Psoas muscle (tissue), 8 donors: ENCODE data around the gene ENDOG. TPM values are rescaled to one million over a fixed set of nuclear protein-coding genes. Genes with fewer than 3 reads are reported as not detected.

ENCODE experiments used
- ATAC-seq, 4 donors: fragments of 200-7000 bp; cut with Tn5 transposase; one replicate each; pipeline ENCODE4 v1.9.1; 2020; ENCODE audit warnings: moderate library complexity in 3 of 4, mild to moderate bottlenecking in 2 of 4
- DNase-seq, 2 donors: peaks; one replicate each; pipeline ENCODE4 v3.0.0-alpha.2; 2020
- H3K27ac ChIP-seq: fragments of 200-600 bp; one replicate; pipeline ENCODE4 v1.8.0; 2022
- H3K27me3 ChIP-seq, 3 donors: fragments of 200-600 bp in 1 of 3; one replicate each; pipeline versions ENCODE4 v1.6.1 to v1.8.0; 2013 to 2022; ENCODE audit warnings: low read length in 2 of 3, mild to moderate bottlenecking in 2 of 3, moderate library complexity in 1 of 3; ENCODE audit not compliant: insufficient read depth in 3 of 3
- H3K36me3 ChIP-seq, 2 donors: fragments of 200-600 bp in 1 of 2; one replicate each; pipeline versions ENCODE4 v1.6.1 to v1.8.0; 2013 to 2022; ENCODE audit warnings: low read depth in 1 of 2, mild to moderate bottlenecking in 1 of 2, moderate library complexity in 1 of 2; ENCODE audit not compliant: insufficient read depth in 1 of 2
- H3K4me1 ChIP-seq: fragments of 200-600 bp; one replicate; pipeline ENCODE4 v1.8.0; 2022
- H3K4me3 ChIP-seq: fragments of 200-600 bp; one replicate; pipeline ENCODE4 v1.8.0; 2022; ENCODE audit warnings: mild to moderate bottlenecking
- H3K9me3 ChIP-seq: fragments of 200-600 bp; one replicate; pipeline ENCODE4 v1.8.0; 2022
- WGBS, 3 donors: extraction: QIAGEN DNeasy Blood & Tissue Kit; methylation state at CpG; one replicate each; pipeline versions ENCODE4 v1.1.6 to v1.1.7; 2013; 5-methylcytosine and 5-hydroxymethylcytosine counted together
- intact Hi-C, 2 donors: fragments of 100-400 bp; cut with DNase I; formaldehyde crosslinking; loops; one replicate each; pipeline versions ENCODE4 v1.11.0 to v1.14.2; 2022
- polyA plus RNA-seq, 3 donors: library from polyadenylated mRNA; stranded (reverse); fragments of 200-250 nt; gene quantifications; one replicate each; pipeline ENCODE4 v1.2.3, GENCODE V29; 2013
- total RNA-seq, 4 donors: library from RNA; stranded (reverse); fragmentation: NEBNext Ultra II Directional in 2 of 4; extraction: Animal tissue kit (Norgen Biotek cat#: 25700) in 2 of 4; gene quantifications; one replicate each; pipeline versions ENCODE4 v1.2.1 to v1.2.4, GENCODE V29; 2021 to 2023
- TF ChIP-seq, protein P1 (sequence below): fragments of 200-600 bp; IDR thresholded peaks from one replicate; pipeline ENCODE4 v1.8.0; 2022; ENCODE audit warnings: antibody characterized with exemption
- donor health status: healthy with polysubstance abuse.
- donor health status: DM: no; HTN: no; CAD: no; lungs with moderate emphysema.
- donor health status: Bipolar disorder and iron deficiency.
- donor health status: healthy.
- donor health status: DM: yes; HTN: yes; CAD: no.
- donor health status: DM: no; HTN: no; CAD: no.
- donor health status: DM: no; HTN: no; CAD: no.
- donor health status: DM: yes; HTN: yes; CAD: no.

Gene ENDOG
- total and polyA plus RNA-seq, 7 donors = 56.0 to 116 (median 89.8) TPM

DNA sequence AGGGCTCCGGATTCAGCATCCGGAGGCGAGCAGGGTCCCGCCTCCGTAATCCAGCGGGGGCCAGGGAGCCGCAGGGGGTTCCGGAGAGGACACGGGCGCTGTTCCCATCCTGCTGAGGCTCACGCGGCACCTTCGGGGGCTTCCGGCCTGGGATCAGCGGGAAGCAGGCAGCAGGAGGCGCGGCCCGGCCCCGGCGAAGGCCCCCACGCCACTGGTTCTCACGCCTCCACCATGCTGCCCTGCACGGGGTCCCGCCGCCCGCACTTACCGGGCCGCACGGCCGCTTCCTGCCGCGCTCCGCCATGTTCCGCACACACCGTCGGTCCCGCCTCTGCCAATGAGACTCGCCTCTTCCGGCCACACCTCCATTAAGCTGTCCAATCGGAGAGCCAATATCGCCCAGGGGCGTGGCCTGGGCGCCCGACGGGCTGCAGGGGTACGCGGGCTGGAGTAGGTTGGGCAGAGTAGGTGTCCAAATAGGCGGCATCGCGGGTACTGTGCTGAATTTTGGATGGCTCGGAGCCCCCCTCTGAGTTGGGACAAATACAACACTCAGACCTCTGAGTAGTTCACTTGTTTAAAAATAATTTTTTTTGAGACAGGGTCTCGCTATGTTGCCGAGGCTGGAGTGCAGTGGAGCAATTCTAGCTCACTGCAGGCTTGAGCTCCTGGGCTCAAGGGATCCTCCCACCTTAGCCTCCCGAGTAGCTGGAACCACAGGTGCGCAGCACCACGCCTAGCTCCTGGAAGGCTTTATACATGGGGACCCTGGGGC lies 11.4 kb downstream of the ENDOG start, which contains the start of gene SPOUT1:
TSS of gene SPOUT1 (minus strand) at position 318 of the 775 bp plus-strand sequence. CDS start at position 304, 14 bp downstream.
- intact Hi-C loops = no loop called here
- DNase-seq = peak; percentile 91 to 96
- H3K27ac ChIP-seq = peak within 1 kb of the TSS; percentile 86

DNA sequence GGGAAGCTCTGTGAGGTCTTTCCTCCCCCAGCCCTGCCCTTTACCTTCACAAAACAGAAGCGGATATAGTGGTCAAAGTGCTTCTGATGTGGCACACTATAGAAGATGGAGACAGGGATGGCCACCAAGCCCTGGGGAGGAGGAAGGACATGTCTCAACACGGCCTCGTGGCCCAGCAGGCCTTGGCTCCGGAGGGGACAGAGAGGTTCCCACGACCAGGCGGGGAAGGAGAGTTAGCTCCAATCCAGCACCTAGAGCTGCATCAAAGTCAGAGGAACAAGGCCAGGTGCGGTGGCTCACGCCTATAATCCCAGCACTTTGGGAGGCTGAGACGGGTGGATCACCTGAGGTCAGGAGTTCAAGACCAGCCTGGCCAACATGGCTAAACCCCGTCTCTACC lies 15.4 kb downstream of the ENDOG start:
- Histone ChIP-seq H3K27me3 (no peaks in the 10 kb centered on the region), H3K9me3 (no peaks in the 10 kb centered on the region), H3K27ac (no peak overlapping the region), H3K4me1 (peaks cover 9% of the 10 kb centered on the region), H3K36me3 (peaks cover 0 to 25% of the 10 kb centered on the region in 2 donors), H3K4me3 (no peak overlapping the region)
- intact Hi-C loops = no loop called here
- DNase-seq (peak in 1 of 2 donors; percentile 36), ATAC-seq (no peak)
- WGBS, 3 donors = 92 to 93% (median 92%) methylated on average over 10 of the region's 10 CpGs
- TF ChIP-seq, protein P1, sequence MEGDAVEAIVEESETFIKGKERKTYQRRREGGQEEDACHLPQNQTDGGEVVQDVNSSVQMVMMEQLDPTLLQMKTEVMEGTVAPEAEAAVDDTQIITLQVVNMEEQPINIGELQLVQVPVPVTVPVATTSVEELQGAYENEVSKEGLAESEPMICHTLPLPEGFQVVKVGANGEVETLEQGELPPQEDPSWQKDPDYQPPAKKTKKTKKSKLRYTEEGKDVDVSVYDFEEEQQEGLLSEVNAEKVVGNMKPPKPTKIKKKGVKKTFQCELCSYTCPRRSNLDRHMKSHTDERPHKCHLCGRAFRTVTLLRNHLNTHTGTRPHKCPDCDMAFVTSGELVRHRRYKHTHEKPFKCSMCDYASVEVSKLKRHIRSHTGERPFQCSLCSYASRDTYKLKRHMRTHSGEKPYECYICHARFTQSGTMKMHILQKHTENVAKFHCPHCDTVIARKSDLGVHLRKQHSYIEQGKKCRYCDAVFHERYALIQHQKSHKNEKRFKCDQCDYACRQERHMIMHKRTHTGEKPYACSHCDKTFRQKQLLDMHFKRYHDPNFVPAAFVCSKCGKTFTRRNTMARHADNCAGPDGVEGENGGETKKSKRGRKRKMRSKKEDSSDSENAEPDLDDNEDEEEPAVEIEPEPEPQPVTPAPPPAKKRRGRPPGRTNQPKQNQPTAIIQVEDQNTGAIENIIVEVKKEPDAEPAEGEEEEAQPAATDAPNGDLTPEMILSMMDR = no peak

More for the DNA sequence above, 11.4 kb downstream of the ENDOG start, which contains the start of gene SPOUT1:
- H3K36me3 ChIP-seq = peaks cover 0 to 45% of the 10 kb centered on the region in 2 donors
- WGBS, 3 donors = 0 to 1% (median 1%) methylated on average over 46 to 56 of the region's 56 CpGs
- peak within 1 kb of the TSS; percentile 89 for H3K4me3 ChIP-seq
- H3K9me3 ChIP-seq = no peaks in the 10 kb centered on the region
- TF ChIP-seq, protein P1 = no peak
- no peaks in the 10 kb centered on the region for H3K27me3 ChIP-seq
- ATAC-seq = peak; percentile 98 to 100 (median 99)
- peaks cover 13% of the 10 kb centered on the region for H3K4me1 ChIP-seq

- Histone ChIP-seq H3K36me3 (peaks cover 0 to 25% of the 10 kb centered on the region in 2 donors), H3K4me3 (no peak overlapping the region), H3K27me3 (no peaks in the 10 kb centered on the region), H3K9me3 (no peaks in the 10 kb centered on the region), H3K27ac (no peak overlapping the region), H3K4me1 (no peaks in the 10 kb centered on the region)
- ATAC-seq (no peak), DNase-seq (peak in 1 of 2 donors; percentile 49)
- intact Hi-C loops = no loop called here
- TF ChIP-seq, protein P1 = no peak
- WGBS, 3 donors = 92 to 95% (median 92%) methylated on average over 28 of the region's 28 CpGs
Measured at GRCh38 chr9:128835246-128836210, 17.2 kb downstream of the ENDOG start.

GRCh38 chr9:128836509-128837145 lies 18.3 kb downstream of the ENDOG start:
- WGBS, 3 donors = 88 to 93% (median 91%) methylated on average over 14 of the region's 14 CpGs
- no peak for ATAC-seq
- H3K27ac ChIP-seq = no peak overlapping the region
- no peaks in the 10 kb centered on the region for H3K27me3 ChIP-seq
- H3K36me3 ChIP-seq = peaks cover 0 to 26% of the 10 kb centered on the region in 2 donors
- no peak for DNase-seq
- intact Hi-C loops = no loop called here
- no peaks in the 10 kb centered on the region for H3K9me3 ChIP-seq
- no peaks in the 10 kb centered on the region for H3K4me1 ChIP-seq
- TF ChIP-seq, protein P1 = no peak
- H3K4me3 ChIP-seq = no peak overlapping the region
